Mucosa of descending colon (tissue), 3 donors: ENCODE data around the gene DEF6. TPM values are rescaled to one million over a fixed set of nuclear protein-coding genes. Genes with fewer than 3 reads are reported as not detected.

Experiments used
- ATAC-seq: fragments of 200-7000 bp; cut with Tn5 transposase; one replicate; pipeline ENCODE4 v1.9.1; 2020; ENCODE audit warnings: mild to moderate bottlenecking, moderate library complexity
- DNase-seq, 3 donors: peaks; one replicate each; pipeline ENCODE4 v3.0.0-alpha.2; 2020
- H3K36me3 ChIP-seq: fragments of 200-600 bp; one replicate; pipeline ENCODE4 v1.8.0; 2021; ENCODE audit warnings: low read depth, mild to moderate bottlenecking
- H3K4me1 ChIP-seq: fragments of 200-600 bp; one replicate; pipeline ENCODE4 v1.8.0; 2021; ENCODE audit warnings: low read depth, mild to moderate bottlenecking
- H3K4me3 ChIP-seq: fragments of 200-600 bp; one replicate; pipeline ENCODE4 v1.8.0; 2021; ENCODE audit warnings: mild to moderate bottlenecking
- H3K9me3 ChIP-seq: fragments of 200-600 bp; one replicate; pipeline ENCODE4 v1.8.0; 2021; ENCODE audit warnings: mild to moderate bottlenecking
- CTCF ChIP-seq: fragments of 200-600 bp; IDR thresholded peaks from one replicate; pipeline ENCODE4 v1.8.0; 2022; ENCODE audit warnings: antibody characterized with exemption, mild to moderate bottlenecking
- intact Hi-C, 2 donors: fragments of 100-400 bp; cut with DNase I in 1 of 2; cut with micrococcal nuclease in 1 of 2; formaldehyde crosslinking; loops; one replicate each; pipeline versions ENCODE4 v1.11.0 to v1.11.1; 2022; cut with DNase I, micrococcal nuclease
- total RNA-seq, 3 donors: library from RNA; stranded (reverse); fragmentation: NEBNext Ultra II Directional in 2 of 3; extraction: Animal tissue kit (Norgen Biotek cat#: 25700) in 2 of 3; gene quantifications; one replicate each; pipeline versions ENCODE4 v1.2.1 to v1.2.4, GENCODE V29; 2021 to 2023
- donor health status: DM: no; HTN: no; CAD: no; lungs with moderate emphysema.
- donor health status: DM: no; HTN: no; CAD: no.
- donor health status: DM: no; HTN: yes; CAD: no.

The DEF6 gene
- total RNA-seq, 3 donors from 2014 or later, result 7.4 to 15.1 (median 13.7) TPM

- H3K4me1 ChIP-seq, result peaks cover 9% of the 10 kb centered on the region
- no peaks in the 10 kb centered on the region for H3K36me3 ChIP-seq
- intact Hi-C loops, result no loop called here
- no peak for TF ChIP-seq CTCF
- no peak overlapping the region for H3K4me3 ChIP-seq
- no peak for DNase-seq
- no peak for ATAC-seq
- no peaks in the 10 kb centered on the region for H3K9me3 ChIP-seq
Observed at GRCh38 chr6:35262596-35262995, 35.0 kb upstream of the DEF6 start.

- ATAC-seq, result no peak
- no peaks in the 10 kb centered on the region for H3K36me3 ChIP-seq
- no peak overlapping the region for H3K4me3 ChIP-seq
- H3K4me1 ChIP-seq, result peaks cover 5% of the 10 kb centered on the region
- intact Hi-C loops, result no loop called here
- TF ChIP-seq CTCF, result no peak
- H3K9me3 ChIP-seq, result no peaks in the 10 kb centered on the region
- DNase-seq, result no peak
Observed at GRCh38 chr6:35264550-35265274, 32.9 kb upstream of the DEF6 start.

GRCh38 chr6:35265523-35265922, 32.1 kb upstream of the DEF6 start:
- Histone ChIP-seq H3K36me3 (no peaks in the 10 kb centered on the region), H3K4me1 (peaks cover 3% of the 10 kb centered on the region), H3K4me3 (no peak overlapping the region), H3K9me3 (no peaks in the 10 kb centered on the region)
- no peak for DNase-seq
- ATAC-seq, result no peak
- intact Hi-C loops, result no loop called here
- TF ChIP-seq CTCF, result no peak

GRCh38 chr6:35267446-35267845, 30.2 kb upstream of the DEF6 start:
- H3K9me3 ChIP-seq, result no peaks in the 10 kb centered on the region
- TF ChIP-seq CTCF, result no peak
- ATAC-seq (no peak), DNase-seq (no peak)
- H3K4me3 ChIP-seq, result no peak overlapping the region
- H3K36me3 ChIP-seq, result no peaks in the 10 kb centered on the region
- intact Hi-C loops, result no loop called here
- H3K4me1 ChIP-seq, result no peaks in the 10 kb centered on the region

GRCh38 chr6:35267897-35268296, 29.7 kb upstream of the DEF6 start:
- TF ChIP-seq CTCF, result no peak
- Histone ChIP-seq H3K9me3 (no peaks in the 10 kb centered on the region), H3K4me3 (no peak overlapping the region), H3K4me1 (no peaks in the 10 kb centered on the region), H3K36me3 (no peaks in the 10 kb centered on the region)
- intact Hi-C loops, result no loop called here
- ATAC-seq (no peak), DNase-seq (no peak)

- DNase-seq (no peak), ATAC-seq (no peak)
- Histone ChIP-seq H3K4me1 (no peaks in the 10 kb centered on the region), H3K9me3 (no peaks in the 10 kb centered on the region), H3K36me3 (no peaks in the 10 kb centered on the region), H3K4me3 (no peak overlapping the region)
- TF ChIP-seq CTCF, result no peak
- intact Hi-C loops, result no loop called here
Observed at GRCh38 chr6:35272005-35272404, 25.6 kb upstream of the DEF6 start.
